Tibial artery (tissue), 4 donors: ENCODE measurements around the gene OR10C1.
"Not testable (repeated sequence)": the region's sequence is repeated elsewhere in the genome, so short reads cannot be mapped to it uniquely, and the experiment has no call there.

ENCODE experiments used
- DNase-seq, 2 donors: peaks; one replicate each; pipeline ENCODE4 v3.0.0-alpha.2; 2019
- H3K27ac ChIP-seq, 2 donors: fragments of 200-600 bp; sonication (generic) in 1 of 2; 1 replicate in 1 of 2; 2 replicates in 1 of 2; pipeline ENCODE4 v1.5.1; 2018 to 2019; ENCODE audit warnings: mild to moderate bottlenecking in 1 of 2
- H3K27me3 ChIP-seq, 2 donors: fragments of 200-600 bp; sonication (generic) in 1 of 2; one replicate each; pipeline versions ENCODE4 v1.5.1 to v1.6.0; 2016 to 2019
- H3K36me3 ChIP-seq, 3 donors: fragments of 200-600 bp; sonication (generic) in 2 of 3; one replicate each; pipeline ENCODE4 v1.5.1; 2016 to 2019; ENCODE audit warnings: mild to moderate bottlenecking in 2 of 3
- H3K4me1 ChIP-seq, 4 donors: fragments of 200-600 bp; sonication (generic) in 2 of 4; 1 replicate in 3 of 4; 2 replicates in 1 of 4; pipeline ENCODE4 v1.5.1; 2016 to 2019
- H3K4me3 ChIP-seq, 2 donors: fragments of 200-600 bp; sonication (generic) in 1 of 2; 1 replicate in 1 of 2; 2 replicates in 1 of 2; pipeline ENCODE4 v1.5.1; 2018 to 2019; ENCODE audit warnings: mild to moderate bottlenecking in 2 of 2
- H3K9me3 ChIP-seq, 3 donors: fragments of 200-600 bp; sonication (generic) in 1 of 3; one replicate each; pipeline ENCODE4 v1.5.1; 2016 to 2019
- intact Hi-C: fragments of 100-400 bp; cut with DNase I; formaldehyde crosslinking; loops from one replicate; pipeline ENCODE4 v1.15.0; 2023; ENCODE audit warnings: low total_unique reads
- TF ChIP-seq, protein P1 (sequence below), 2 experiments: fragments of 200-600 bp in 1 of 2; fragments of 450-650 bp in 1 of 2; IDR thresholded peaks; one replicate each; pipeline ENCODE4 v1.5.1; 2017 to 2019; ENCODE audit warnings: antibody characterized with exemption in 2 of 2, mild to moderate bottlenecking in 1 of 2, moderate library complexity in 1 of 2

Gene OR10C1

DNA sequence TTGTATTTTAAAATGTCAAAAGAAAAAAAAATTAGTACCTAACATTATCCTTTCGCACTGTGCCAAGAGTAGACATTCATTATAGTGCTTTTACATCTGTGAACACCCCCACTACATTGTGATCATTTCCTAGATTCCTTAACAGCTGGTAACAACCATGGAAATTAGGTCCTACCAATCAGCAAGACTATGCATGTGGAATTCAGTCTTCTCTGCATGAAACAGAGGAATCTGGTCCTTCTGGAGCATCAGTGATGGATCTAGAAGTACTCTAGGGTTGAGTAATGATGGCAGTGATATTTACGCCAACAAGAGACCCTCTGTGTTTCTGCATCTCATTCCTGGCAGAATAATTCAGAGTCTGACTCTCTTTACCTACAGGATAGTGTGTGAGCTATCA lies 14.9 kb upstream of the OR10C1 start:
- DNase-seq: no peak
- Histone ChIP-seq H3K27ac (no peak overlapping the region), H3K9me3 (no peaks in the 10 kb centered on the region), H3K4me1 (no peaks in the 10 kb centered on the region), H3K4me3 (no peak overlapping the region), H3K36me3 (no peaks in the 10 kb centered on the region), H3K27me3 (no peaks in the 10 kb centered on the region)
- intact Hi-C loops: no loop called here
- TF ChIP-seq, protein P1, sequence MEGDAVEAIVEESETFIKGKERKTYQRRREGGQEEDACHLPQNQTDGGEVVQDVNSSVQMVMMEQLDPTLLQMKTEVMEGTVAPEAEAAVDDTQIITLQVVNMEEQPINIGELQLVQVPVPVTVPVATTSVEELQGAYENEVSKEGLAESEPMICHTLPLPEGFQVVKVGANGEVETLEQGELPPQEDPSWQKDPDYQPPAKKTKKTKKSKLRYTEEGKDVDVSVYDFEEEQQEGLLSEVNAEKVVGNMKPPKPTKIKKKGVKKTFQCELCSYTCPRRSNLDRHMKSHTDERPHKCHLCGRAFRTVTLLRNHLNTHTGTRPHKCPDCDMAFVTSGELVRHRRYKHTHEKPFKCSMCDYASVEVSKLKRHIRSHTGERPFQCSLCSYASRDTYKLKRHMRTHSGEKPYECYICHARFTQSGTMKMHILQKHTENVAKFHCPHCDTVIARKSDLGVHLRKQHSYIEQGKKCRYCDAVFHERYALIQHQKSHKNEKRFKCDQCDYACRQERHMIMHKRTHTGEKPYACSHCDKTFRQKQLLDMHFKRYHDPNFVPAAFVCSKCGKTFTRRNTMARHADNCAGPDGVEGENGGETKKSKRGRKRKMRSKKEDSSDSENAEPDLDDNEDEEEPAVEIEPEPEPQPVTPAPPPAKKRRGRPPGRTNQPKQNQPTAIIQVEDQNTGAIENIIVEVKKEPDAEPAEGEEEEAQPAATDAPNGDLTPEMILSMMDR (IDR thresholded peaks at IDR 0.05): no peak

DNA sequence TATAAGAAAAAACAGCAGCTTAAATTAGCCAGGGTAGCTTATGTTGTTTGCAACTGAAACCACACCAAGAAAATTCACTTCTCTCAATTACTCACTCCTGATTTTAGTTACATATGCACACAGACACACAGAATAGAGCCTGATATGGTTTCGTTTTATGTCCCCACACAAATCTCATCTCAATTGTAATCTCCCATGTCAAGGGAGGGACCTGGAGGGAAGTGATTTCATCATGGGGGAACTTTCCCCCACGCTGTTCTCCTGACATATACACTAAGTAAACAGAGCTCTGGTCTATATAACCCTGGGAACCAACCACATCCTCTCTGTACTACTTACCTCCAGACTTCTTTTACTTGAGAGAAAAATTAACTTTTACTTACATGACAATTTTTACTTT lies 14.5 kb upstream of the OR10C1 start:
- Histone ChIP-seq H3K27ac (no peak overlapping the region), H3K4me3 (no peak overlapping the region), H3K27me3 (no peaks in the 10 kb centered on the region), H3K9me3 (no peaks in the 10 kb centered on the region), H3K36me3 (no peaks in the 10 kb centered on the region), H3K4me1 (no peaks in the 10 kb centered on the region)
- TF ChIP-seq, protein P1 (IDR thresholded peaks at IDR 0.05): no peak
- intact Hi-C loops: no loop called here
- no peak for DNase-seq

DNA sequence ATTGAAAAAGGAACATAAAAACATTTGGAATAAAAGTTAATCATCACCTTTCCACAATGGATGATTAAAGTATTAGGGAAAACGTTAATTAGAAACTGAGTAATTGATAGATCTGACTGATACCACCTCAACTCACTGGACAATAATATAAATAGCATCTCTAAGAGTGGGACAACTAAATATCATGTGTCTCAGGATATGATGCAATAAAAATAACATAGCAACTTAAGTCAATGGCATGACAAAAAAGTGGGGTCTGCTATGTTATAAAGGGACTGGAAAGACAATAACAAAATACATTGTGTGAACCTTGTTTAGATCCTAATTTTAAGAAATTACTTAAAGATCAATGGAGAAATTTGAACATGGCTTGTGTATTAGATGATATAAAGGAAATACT lies 14.0 kb upstream of the OR10C1 start:
- DNase-seq: no peak
- H3K27ac ChIP-seq: no peak overlapping the region
- TF ChIP-seq, protein P1 (IDR thresholded peaks at IDR 0.05): no peak
- H3K9me3 ChIP-seq: no peaks in the 10 kb centered on the region
- H3K27me3 ChIP-seq: no peaks in the 10 kb centered on the region
- no peaks in the 10 kb centered on the region for H3K4me1 ChIP-seq
- H3K4me3 ChIP-seq: no peak overlapping the region
- intact Hi-C loops: no loop called here
- H3K36me3 ChIP-seq: no peaks in the 10 kb centered on the region

- intact Hi-C loops: no loop called here
- TF ChIP-seq, protein P1 (IDR thresholded peaks at IDR 0.05): no peak
- no peak overlapping the region for H3K4me3 ChIP-seq
- H3K27me3 ChIP-seq: no peaks in the 10 kb centered on the region
- no peak for DNase-seq
- no peak overlapping the region for H3K27ac ChIP-seq
- no peaks in the 10 kb centered on the region for H3K4me1 ChIP-seq
- H3K36me3 ChIP-seq: no peaks in the 10 kb centered on the region
- no peaks in the 10 kb centered on the region for H3K9me3 ChIP-seq
Observed at GRCh38 chr6:29426654-29427053, 12.5 kb upstream of the OR10C1 start.

DNA sequence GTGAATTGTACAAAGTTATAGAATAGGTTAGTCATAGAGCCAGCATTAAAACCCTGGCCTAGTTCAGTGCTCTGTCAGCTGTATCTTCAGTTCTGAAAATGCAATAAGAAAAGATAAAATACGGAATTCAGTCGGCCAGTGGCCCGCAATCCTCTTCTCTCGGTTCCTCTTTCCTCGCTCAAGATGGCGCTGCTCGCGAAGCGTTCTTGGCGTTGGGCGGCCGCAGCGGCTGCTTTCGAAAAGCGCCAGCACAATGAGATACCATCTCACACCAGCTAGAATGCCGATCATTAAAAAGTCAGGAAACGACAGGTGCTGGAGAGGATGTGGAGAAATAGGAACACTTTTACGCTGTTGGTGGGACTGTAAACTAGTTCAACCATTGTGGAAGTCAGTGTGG lies 2.4 kb upstream of the OR10C1 start:
- H3K4me3 ChIP-seq, H3K9me3 ChIP-seq, H3K4me1 ChIP-seq, intact Hi-C loops, H3K27me3 ChIP-seq, DNase-seq, H3K36me3 ChIP-seq, H3K27ac ChIP-seq: not testable (repeated sequence)

- Histone ChIP-seq H3K4me1 (no peaks in the 10 kb centered on the region), H3K4me3 (no peak overlapping the region), H3K27ac (no peak overlapping the region), H3K36me3 (no peaks in the 10 kb centered on the region), H3K27me3 (no peaks in the 10 kb centered on the region), H3K9me3 (no peaks in the 10 kb centered on the region)
- TF ChIP-seq, protein P1 (IDR thresholded peaks at IDR 0.05): no peak
- no peak for DNase-seq
- intact Hi-C loops: no loop called here
Observed at GRCh38 chr6:29442719-29443118, 3.6 kb downstream of the OR10C1 start.

DNA sequence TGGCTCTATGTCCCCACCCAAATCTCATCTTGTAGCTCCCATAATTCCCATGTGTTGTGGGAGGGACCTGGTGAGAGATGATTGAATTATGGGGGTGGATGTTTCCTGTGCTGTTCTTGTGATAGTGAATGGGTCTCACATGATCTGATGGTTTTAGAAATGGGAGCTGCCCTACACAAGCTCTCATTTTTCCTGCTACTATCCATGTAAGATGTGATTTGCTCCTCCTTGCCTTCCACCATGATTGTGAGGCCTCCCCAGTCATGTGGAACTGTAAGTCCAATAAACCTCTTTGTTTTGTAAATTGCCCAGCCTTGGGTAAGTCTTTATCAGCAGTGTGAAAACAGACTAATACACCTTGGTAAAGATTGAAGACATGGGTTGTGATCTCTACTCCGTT lies 4.9 kb downstream of the OR10C1 start:
- intact Hi-C loops, H3K4me1 ChIP-seq, H3K27me3 ChIP-seq, H3K27ac ChIP-seq, H3K36me3 ChIP-seq, H3K9me3 ChIP-seq, H3K4me3 ChIP-seq, DNase-seq: not testable (repeated sequence)
